NCI-H524 treated with DMSO at 0.1 percent for 48 hours (cell line): ENCODE measurements around the gene ADCY7.
A peak's percentile ranks its signal among the peaks of the same experiment; 100 is the strongest.

ENCODE experiments used
- DNase-seq: peaks from one replicate; lab custom pipeline; 2025; lab: John Stamatoyannopoulos, UW

ADCY7 gene

GRCh38 chr16:50267651-50268050, 1.3 kb downstream of the ADCY7 start:
- no peak for DNase-seq

DNA sequence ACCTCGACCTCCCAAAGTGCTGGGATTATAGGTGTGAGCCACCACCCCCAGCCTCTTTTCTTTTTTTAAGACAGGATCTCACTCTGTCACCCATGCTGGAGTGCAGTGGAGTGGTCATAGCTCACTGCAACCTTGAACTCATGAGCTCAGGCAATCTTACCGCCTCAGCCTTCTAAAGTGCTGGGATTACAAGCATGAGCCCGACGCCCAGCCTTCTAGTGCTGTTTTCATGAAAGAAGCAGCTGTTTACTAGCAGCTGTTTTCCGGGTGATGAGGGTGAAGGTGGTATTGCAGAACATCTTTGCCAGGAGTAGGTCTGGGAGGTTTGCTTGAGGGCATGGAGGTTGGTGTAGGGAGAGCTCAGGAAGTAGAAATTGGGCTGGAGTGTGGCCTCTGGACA, 2.0 kb downstream of the ADCY7 start:
- peak; percentile 47 for DNase-seq

DNA sequence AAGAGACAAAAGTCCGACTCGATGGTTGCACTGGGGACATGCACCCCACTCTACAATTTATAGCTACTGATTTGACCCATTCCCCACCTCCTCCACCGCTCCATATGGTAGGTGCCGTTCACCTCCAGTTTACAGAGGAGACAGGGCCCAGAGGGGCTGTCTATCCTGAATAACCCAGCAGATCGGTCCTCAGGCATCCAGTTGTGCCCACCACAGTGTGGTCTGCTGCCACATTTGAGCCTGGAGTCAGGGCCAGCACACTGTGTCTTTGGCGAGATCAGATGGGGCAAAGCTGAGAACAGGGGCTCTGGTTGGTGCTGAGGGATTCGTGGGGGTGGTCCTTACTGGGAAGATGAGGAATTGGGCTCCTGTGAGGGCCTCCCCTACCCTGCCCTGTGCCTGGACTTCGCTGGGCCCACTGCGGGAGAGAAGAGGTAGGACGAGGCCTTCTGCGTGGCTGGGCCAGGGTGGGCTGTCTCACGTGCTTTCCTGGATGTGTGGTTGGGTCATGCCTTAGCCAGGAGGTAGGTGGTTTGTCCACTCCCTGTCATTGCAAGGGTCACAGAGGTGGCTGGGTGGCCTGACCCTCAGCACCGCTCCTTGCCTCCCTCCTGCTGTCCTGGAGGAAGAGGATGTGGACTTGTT, 2.8 kb downstream of the ADCY7 start:
- DNase-seq, result no peak

DNA sequence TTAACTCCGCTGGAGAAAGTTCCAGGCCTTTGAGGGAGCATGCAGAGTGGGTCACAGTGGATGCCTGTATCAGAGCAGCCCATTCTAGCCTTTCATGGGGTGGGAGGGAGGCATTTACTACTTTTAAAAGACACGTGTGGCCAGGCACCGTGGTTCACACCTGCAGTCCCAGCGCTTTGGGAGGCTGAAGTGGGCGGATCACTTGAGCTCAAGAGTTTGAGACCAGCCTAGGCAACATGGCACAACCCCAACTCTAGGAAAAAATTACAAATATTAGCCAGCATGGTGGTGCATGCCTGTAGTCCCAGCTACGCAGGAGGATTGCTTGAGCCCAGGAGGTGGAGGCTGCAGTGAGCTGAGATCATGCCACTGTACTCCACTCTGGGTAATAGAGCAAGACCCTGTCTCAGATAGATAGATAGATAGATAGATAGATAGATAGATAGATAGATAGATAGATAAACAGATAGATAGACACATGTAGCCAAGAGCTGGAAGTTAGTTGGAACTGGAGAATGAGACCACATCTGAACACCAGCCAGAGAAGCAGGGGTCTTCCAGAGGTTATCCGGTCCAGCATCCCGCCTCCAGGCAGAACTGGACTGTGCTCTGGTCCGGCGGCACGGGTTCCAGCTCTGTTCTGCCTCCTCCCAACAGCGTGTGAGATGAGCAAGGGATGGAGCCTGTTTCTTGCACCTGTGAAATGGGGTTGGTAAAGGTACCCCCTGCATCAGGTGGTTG, 3.6 kb downstream of the ADCY7 start:
- no peak for DNase-seq

GRCh38 chr16:50270510-50271147, 4.3 kb downstream of the ADCY7 start:
- DNase-seq, result no peak

- no peak for DNase-seq
Observed at GRCh38 chr16:50271148-50272041, 5.0 kb downstream of the ADCY7 start.

DNA sequence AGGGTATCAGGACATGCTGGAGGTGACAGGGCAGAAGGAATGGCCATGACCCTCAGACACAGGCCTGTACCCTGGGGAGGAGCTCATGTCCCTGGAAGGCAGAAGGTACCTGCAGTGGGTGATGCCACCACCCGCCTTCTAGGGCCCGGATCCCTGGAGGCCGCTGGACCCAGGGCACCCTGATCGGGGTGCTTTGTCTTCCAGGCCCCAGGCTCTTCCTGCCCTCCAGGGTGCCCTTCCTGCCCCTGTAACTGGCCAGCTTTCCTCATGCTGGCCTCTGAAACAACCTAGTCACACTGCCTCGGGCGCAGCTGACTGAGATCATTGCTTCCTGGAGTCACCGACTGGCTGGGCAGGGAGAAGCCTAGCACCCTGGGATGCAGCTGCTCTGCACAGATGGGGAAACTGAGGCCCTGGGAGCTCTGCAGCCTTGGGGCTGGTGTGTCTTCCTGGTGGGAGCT, 5.8 kb downstream of the ADCY7 start:
- no peak for DNase-seq

GRCh38 chr16:50272687-50273381, 6.5 kb downstream of the ADCY7 start:
- no peak for DNase-seq

GRCh38 chr16:50273382-50273690, 7.0 kb downstream of the ADCY7 start:
- no peak for DNase-seq

- no peak for DNase-seq
Observed at GRCh38 chr16:50273888-50274325, 7.6 kb downstream of the ADCY7 start.

DNA sequence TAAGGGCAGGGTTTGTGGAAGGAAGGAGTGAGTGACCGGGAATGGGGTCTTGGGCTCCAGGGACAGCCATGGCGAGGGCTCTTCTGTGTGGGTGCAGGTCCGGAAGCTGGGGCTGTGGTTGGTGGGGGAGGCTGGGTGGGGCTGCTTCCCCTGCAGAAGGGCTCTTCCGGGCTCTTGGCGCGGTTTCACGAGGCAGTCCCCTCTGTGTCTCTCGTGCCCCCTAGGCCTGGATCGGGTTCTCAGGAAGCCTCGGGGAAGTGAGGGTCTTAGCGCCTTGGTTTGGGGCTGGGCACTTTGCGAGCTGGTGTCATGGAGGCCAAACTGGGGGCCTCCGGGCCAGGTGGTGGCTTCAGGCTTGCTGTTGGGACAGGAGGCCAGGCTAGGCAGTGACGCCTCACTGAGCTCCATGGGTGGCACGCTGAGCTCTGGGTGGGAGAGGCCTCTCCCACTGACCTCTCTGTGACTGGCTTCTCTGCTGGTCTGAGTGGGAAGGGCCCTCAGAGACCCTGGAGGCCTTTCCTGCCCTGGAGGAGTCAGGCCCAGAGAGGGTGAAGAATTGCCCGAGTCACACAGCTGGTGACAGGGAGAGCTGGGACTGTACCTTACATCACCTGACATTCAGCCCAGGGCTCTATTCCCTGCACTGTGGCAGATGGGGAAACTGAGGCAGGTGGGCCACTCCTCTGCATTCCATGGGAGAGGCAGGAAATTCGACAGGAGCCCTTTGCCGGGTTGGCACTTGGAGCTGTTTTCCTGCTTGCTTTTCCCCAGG, 8.2 kb downstream of the ADCY7 start:
- DNase-seq, result no peak

- DNase-seq, result no peak
Observed at GRCh38 chr16:50275098-50275415, 8.7 kb downstream of the ADCY7 start.

DNA sequence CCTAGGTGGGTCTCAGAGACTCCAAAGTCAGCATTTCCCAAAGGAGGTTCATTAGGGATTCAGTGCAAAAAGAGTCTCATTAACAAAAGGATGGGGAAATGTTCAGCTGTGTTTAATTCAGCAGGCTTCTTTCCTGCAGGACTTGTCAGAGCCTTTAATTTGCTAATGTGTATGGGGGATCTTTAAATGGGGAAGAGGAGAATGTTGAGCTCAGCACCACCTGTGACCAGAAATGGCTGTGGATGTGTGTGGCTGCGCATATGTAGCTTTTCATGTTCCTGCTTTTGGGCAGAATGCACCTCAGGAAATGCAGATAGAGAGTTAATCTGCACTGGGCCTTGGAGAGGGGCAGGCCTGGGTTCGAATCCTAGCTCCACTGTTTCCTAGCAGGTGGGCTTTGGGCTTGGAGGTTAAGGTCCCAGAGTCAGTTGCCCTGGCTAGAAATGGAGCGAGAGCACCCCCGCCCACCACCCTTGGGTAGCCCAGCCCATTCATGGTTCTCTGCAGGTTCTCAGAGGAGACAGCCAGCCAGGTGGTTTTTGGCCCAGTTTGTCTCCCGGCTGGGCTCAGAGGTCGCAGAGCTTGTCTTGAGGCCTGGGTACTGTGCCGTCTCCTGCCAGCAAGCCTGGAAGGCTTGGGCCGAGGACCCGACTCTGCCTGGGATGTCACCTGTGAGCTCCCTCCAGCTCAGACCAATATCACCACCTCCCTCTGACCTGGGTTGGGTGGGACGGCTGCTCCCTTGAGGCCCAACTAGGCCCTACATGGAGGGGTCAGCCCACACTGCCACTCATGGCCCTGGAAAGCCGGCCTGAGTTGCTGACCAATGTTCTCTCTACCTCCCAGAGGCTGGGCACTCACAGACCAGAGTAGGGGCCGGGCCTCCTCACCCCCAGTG, 9.3 kb downstream of the ADCY7 start:
- no peak for DNase-seq

- no peak for DNase-seq
Observed at GRCh38 chr16:50276326-50276640, 9.9 kb downstream of the ADCY7 start.

- DNase-seq, result no peak
Observed at GRCh38 chr16:50276801-50277555, 10.6 kb downstream of the ADCY7 start.

DNA sequence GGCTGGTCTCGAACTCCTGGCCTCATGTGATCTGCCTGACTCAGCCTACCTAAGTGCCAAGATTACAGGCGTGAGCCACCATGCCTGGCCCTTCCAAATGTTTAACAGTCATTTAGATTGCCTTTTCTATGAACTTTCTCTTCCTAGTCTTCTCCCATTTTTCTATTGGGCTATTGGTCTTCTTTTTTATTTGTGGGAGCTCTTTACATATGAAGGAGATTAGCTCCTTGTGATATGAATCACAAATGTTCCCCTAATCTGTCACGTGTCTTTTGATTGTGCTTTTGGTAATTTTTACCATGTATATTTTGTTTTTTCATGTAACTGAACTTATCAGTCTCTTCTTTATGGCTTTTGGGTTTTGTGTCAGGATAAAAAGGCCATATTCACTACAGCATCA, 11.9 kb downstream of the ADCY7 start:
- no peak for DNase-seq

- DNase-seq, result no peak
Observed at GRCh38 chr16:50279504-50279865, 13.1 kb downstream of the ADCY7 start.

GRCh38 chr16:50280932-50281331, 14.6 kb downstream of the ADCY7 start:
- no peak for DNase-seq

DNA sequence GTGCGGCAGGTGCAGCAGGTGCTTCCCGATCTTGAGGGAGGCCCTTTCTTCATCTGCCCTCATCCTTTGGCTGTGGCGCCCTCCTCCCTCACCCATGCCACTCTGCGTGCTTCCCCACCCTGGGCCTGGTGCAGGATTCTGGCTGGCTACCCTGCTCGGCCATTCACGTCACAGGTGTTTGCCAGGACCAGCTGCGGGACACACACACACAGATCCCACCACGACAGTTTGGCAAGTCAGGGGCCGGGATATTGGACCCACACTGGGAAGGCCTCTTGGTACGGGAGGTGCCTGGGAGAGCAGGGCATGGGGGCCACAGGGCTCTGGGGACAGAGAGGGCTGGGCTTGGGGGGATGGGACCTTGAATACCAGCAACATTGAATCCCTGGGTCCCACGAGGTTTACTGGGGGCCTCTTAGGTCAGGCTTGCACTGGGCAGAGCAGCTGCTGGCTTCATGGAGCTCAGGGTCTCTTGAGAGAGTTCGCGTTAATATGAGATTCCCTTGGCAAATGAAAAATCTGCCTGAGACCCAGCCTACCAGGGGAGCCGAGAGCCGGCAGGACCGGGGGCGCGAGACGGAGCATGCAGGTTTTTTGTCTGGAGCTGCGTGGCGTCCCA, 15.1 kb downstream of the ADCY7 start:
- DNase-seq, result no peak
